22Rv1 (cell line): ENCODE results near the gene RAD21L1.

Experiments
- H3K27ac ChIP-seq: fragments of 450-650 bp; 2 replicates; pipeline ENCODE4 v1.5.1; 2017
- CTCF ChIP-seq: fragments of 450-650 bp; IDR thresholded peaks from 2 replicates; pipeline ENCODE4 v1.5.1; 2017; ENCODE audit warnings: mild to moderate bottlenecking
- ZFX ChIP-seq: fragments of 450-650 bp; IDR thresholded peaks from 2 replicates; pipeline ENCODE4 v1.6.1; 2017; ENCODE audit warnings: antibody characterized with exemption, borderline replicate concordance

Gene RAD21L1

GRCh38 chr20:1272368-1273100 is 46.7 kb downstream of the RAD21L1 start:
- TF ChIP-seq CTCF (no peak), ZFX (no peak)
- H3K27ac ChIP-seq, result no peak overlapping the region

GRCh38 chr20:1273366-1273765 is 47.5 kb downstream of the RAD21L1 start:
- TF ChIP-seq ZFX, result no peak
- TF ChIP-seq CTCF, result no peak
- no peak overlapping the region for H3K27ac ChIP-seq

GRCh38 chr20:1274485-1275311 is 48.9 kb downstream of the RAD21L1 start:
- no peak for TF ChIP-seq ZFX
- TF ChIP-seq CTCF, result no peak
- no peak overlapping the region for H3K27ac ChIP-seq

- no peak overlapping the region for H3K27ac ChIP-seq
- TF ChIP-seq CTCF, result no peak
- TF ChIP-seq ZFX, result no peak
Observed at GRCh38 chr20:1275919-1276318, 50.1 kb downstream of the RAD21L1 start.

- TF ChIP-seq CTCF (no peak), ZFX (no peak)
- no peak overlapping the region for H3K27ac ChIP-seq
Observed at GRCh38 chr20:1277529-1278322, 51.9 kb downstream of the RAD21L1 start.

- no peak for TF ChIP-seq ZFX
- H3K27ac ChIP-seq, result no peak overlapping the region
Observed at GRCh38 chr20:1278993-1279392, 53.1 kb downstream of the RAD21L1 start.
